ENCODE results near the gene PIP5K1B.

Gene PIP5K1B

GRCh38 chr9:68794898-68795297 lies 89.9 kb downstream of the PIP5K1B start:
- DNase-seq (ENCODE audit: low read depth, low spot score): no peak
- H3K27me3 ChIP-seq (ENCODE audit: insufficient read depth, insufficient read length): no peaks in the 10 kb centered on the region
- H3K36me3 ChIP-seq (ENCODE audit: insufficient read depth, insufficient read length, low read length): no peaks in the 10 kb centered on the region
- no peaks in the 10 kb centered on the region for H3K4me1 ChIP-seq (ENCODE audit: insufficient read depth, insufficient read length)
- no peak overlapping the region for H3K9ac ChIP-seq (ENCODE audit: insufficient read length, low read depth)
- H3K4me3 ChIP-seq (ENCODE audit: insufficient read length, low read depth): no peak overlapping the region
- TF ChIP-seq ZNF274 (IDR thresholded peaks at IDR 0.05; ENCODE audit: low read depth, low read length) (no peak), YY1 (IDR thresholded peaks at IDR 0.05; ENCODE audit: insufficient read depth, insufficient read length) (no peak), SUZ12 (IDR thresholded peaks at IDR 0.05; ENCODE audit: extremely low read depth, insufficient read depth, insufficient read length) (no peak)
- no peaks in the 10 kb centered on the region for H3K9me3 ChIP-seq (ENCODE audit: insufficient read depth, low read length)

- Histone ChIP-seq H3K27me3 (ENCODE audit: insufficient read depth, insufficient read length) (no peaks in the 10 kb centered on the region), H3K9me3 (ENCODE audit: insufficient read depth, low read length) (no peaks in the 10 kb centered on the region), H3K4me1 (ENCODE audit: insufficient read depth, insufficient read length) (no peaks in the 10 kb centered on the region), H3K9ac (ENCODE audit: insufficient read length, low read depth) (no peak overlapping the region), H3K36me3 (ENCODE audit: insufficient read depth, insufficient read length, low read length) (no peaks in the 10 kb centered on the region), H3K4me3 (ENCODE audit: insufficient read length, low read depth) (no peak overlapping the region)
- no peak for TF ChIP-seq ZNF274 (IDR thresholded peaks at IDR 0.05; ENCODE audit: low read depth, low read length)
- no peak for TF ChIP-seq SUZ12 (IDR thresholded peaks at IDR 0.05; ENCODE audit: extremely low read depth, insufficient read depth, insufficient read length)
- TF ChIP-seq YY1 (IDR thresholded peaks at IDR 0.05; ENCODE audit: insufficient read depth, insufficient read length): no peak
- no peak for DNase-seq (ENCODE audit: low read depth, low spot score)
Observed at GRCh38 chr9:68795411-68795810, 90.4 kb downstream of the PIP5K1B start.

GRCh38 chr9:68797116-68797515 lies 92.1 kb downstream of the PIP5K1B start:
- no peak for DNase-seq (ENCODE audit: low read depth, low spot score)
- Histone ChIP-seq H3K4me1 (ENCODE audit: insufficient read depth, insufficient read length) (no peaks in the 10 kb centered on the region), H3K9ac (ENCODE audit: insufficient read length, low read depth) (no peak overlapping the region), H3K9me3 (ENCODE audit: insufficient read depth, low read length) (no peaks in the 10 kb centered on the region), H3K36me3 (ENCODE audit: insufficient read depth, insufficient read length, low read length) (no peaks in the 10 kb centered on the region), H3K4me3 (ENCODE audit: insufficient read length, low read depth) (no peak overlapping the region), H3K27me3 (ENCODE audit: insufficient read depth, insufficient read length) (no peaks in the 10 kb centered on the region)
- TF ChIP-seq SUZ12 (IDR thresholded peaks at IDR 0.05; ENCODE audit: extremely low read depth, insufficient read depth, insufficient read length) (no peak), YY1 (IDR thresholded peaks at IDR 0.05; ENCODE audit: insufficient read depth, insufficient read length) (no peak), ZNF274 (IDR thresholded peaks at IDR 0.05; ENCODE audit: low read depth, low read length) (no peak)

GRCh38 chr9:68798423-68798822 lies 93.4 kb downstream of the PIP5K1B start:
- DNase-seq (ENCODE audit: low read depth, low spot score): no peak
- TF ChIP-seq SUZ12 (IDR thresholded peaks at IDR 0.05; ENCODE audit: extremely low read depth, insufficient read depth, insufficient read length) (no peak), ZNF274 (IDR thresholded peaks at IDR 0.05; ENCODE audit: low read depth, low read length) (no peak)
- Histone ChIP-seq H3K36me3 (ENCODE audit: insufficient read depth, insufficient read length, low read length) (no peaks in the 10 kb centered on the region), H3K9ac (ENCODE audit: insufficient read length, low read depth) (no peak overlapping the region), H3K4me1 (ENCODE audit: insufficient read depth, insufficient read length) (no peaks in the 10 kb centered on the region), H3K27me3 (ENCODE audit: insufficient read depth, insufficient read length) (no peaks in the 10 kb centered on the region), H3K4me3 (ENCODE audit: insufficient read length, low read depth) (no peak overlapping the region), H3K9me3 (ENCODE audit: insufficient read depth, low read length) (no peaks in the 10 kb centered on the region)

GRCh38 chr9:68800836-68801235 lies 95.8 kb downstream of the PIP5K1B start:
- Histone ChIP-seq H3K4me3 (ENCODE audit: insufficient read length, low read depth) (no peak overlapping the region), H3K36me3 (ENCODE audit: insufficient read depth, insufficient read length, low read length) (no peaks in the 10 kb centered on the region), H3K27me3 (ENCODE audit: insufficient read depth, insufficient read length) (no peaks in the 10 kb centered on the region), H3K4me1 (ENCODE audit: insufficient read depth, insufficient read length) (no peaks in the 10 kb centered on the region), H3K9ac (ENCODE audit: insufficient read length, low read depth) (no peak overlapping the region), H3K9me3 (ENCODE audit: insufficient read depth, low read length) (no peaks in the 10 kb centered on the region)
- TF ChIP-seq ZNF274 (IDR thresholded peaks at IDR 0.05; ENCODE audit: low read depth, low read length): no peak
- no peak for TF ChIP-seq YY1 (IDR thresholded peaks at IDR 0.05; ENCODE audit: insufficient read depth, insufficient read length)
- TF ChIP-seq SUZ12 (IDR thresholded peaks at IDR 0.05; ENCODE audit: extremely low read depth, insufficient read depth, insufficient read length): no peak
- no peak for DNase-seq (ENCODE audit: low read depth, low spot score)

- no peaks in the 10 kb centered on the region for H3K4me1 ChIP-seq (ENCODE audit: insufficient read depth, insufficient read length)
- no peaks in the 10 kb centered on the region for H3K36me3 ChIP-seq (ENCODE audit: insufficient read depth, insufficient read length, low read length)
- no peak for DNase-seq (ENCODE audit: low read depth, low spot score)
- H3K4me3 ChIP-seq (ENCODE audit: insufficient read length, low read depth): no peak overlapping the region
- H3K9ac ChIP-seq (ENCODE audit: insufficient read length, low read depth): no peak overlapping the region
- no peaks in the 10 kb centered on the region for H3K9me3 ChIP-seq (ENCODE audit: insufficient read depth, low read length)
- no peak for TF ChIP-seq YY1 (IDR thresholded peaks at IDR 0.05; ENCODE audit: insufficient read depth, insufficient read length)
- TF ChIP-seq ZNF274 (IDR thresholded peaks at IDR 0.05; ENCODE audit: low read depth, low read length): no peak
- TF ChIP-seq SUZ12 (IDR thresholded peaks at IDR 0.05; ENCODE audit: extremely low read depth, insufficient read depth, insufficient read length): no peak
- no peaks in the 10 kb centered on the region for H3K27me3 ChIP-seq (ENCODE audit: insufficient read depth, insufficient read length)
Observed at GRCh38 chr9:68802525-68803015, 97.5 kb downstream of the PIP5K1B start.

GRCh38 chr9:68804911-68805889 lies 100.2 kb downstream of the PIP5K1B start:
- H3K36me3 ChIP-seq (ENCODE audit: insufficient read depth, insufficient read length, low read length): no peaks in the 10 kb centered on the region
- H3K9me3 ChIP-seq (ENCODE audit: insufficient read depth, low read length): no peaks in the 10 kb centered on the region
- no peak overlapping the region for H3K9ac ChIP-seq (ENCODE audit: insufficient read length, low read depth)
- no peaks in the 10 kb centered on the region for H3K27me3 ChIP-seq (ENCODE audit: insufficient read depth, insufficient read length)
- no peak for DNase-seq (ENCODE audit: low read depth, low spot score)
- no peaks in the 10 kb centered on the region for H3K4me1 ChIP-seq (ENCODE audit: insufficient read depth, insufficient read length)
- no peak overlapping the region for H3K4me3 ChIP-seq (ENCODE audit: insufficient read length, low read depth)
- TF ChIP-seq SUZ12 (IDR thresholded peaks at IDR 0.05; ENCODE audit: extremely low read depth, insufficient read depth, insufficient read length) (no peak), ZNF274 (IDR thresholded peaks at IDR 0.05; ENCODE audit: low read depth, low read length) (no peak), YY1 (IDR thresholded peaks at IDR 0.05; ENCODE audit: insufficient read depth, insufficient read length) (no peak)

Measured in NT2/D1 (cell line).